ENCODE results near the gene BCDIN3D. TPM values are rescaled to one million over a fixed set of nuclear protein-coding genes. Genes with fewer than 3 reads are reported as not detected.

The BCDIN3D gene
- total and polyA plus RNA-seq, 2 experiments from 2014 or later, result 3.7 to 4.2 TPM

DNA sequence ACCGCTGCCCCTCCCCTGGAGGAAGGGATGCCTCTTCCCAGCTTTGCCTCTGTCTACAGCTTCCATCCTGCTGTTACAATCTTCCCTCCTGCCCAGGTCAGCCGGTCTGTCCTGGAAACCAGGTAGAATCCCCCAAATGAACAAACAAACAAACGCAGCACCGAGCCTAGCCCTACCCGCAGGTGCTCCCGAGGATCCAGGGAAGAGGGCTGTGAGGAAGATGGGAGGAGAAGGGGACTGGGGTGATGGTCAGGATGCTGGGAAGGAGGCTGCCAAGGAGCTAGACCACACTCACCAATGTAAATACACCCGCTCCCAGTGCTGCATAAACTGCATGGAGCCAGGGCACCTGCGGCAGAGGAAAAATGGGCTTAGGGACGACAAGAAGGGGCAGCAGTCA, 44.2 kb upstream of the BCDIN3D start:
- in situ Hi-C loops (cut with MboI), result no loop called here
- Histone ChIP-seq H2AFZ (no peak overlapping the region), H3K79me2 (ENCODE audit: insufficient read depth) (no peaks in the 10 kb centered on the region), H3K27me3 (replicated peaks; ENCODE audit: insufficient read depth) (peaks cover 13% of the 10 kb centered on the region), H3K4me3 (no peak overlapping the region), H3K4me2 (ENCODE audit: unreplicated experiment) (no peak overlapping the region), H4K20me1 (ENCODE audit: insufficient read depth) (no peaks in the 10 kb centered on the region), H3K27ac (no peak overlapping the region), H3K36me3 (ENCODE audit: low read depth) (no peaks in the 10 kb centered on the region), H3K9ac (no peak overlapping the region), H3F3A (ENCODE audit: insufficient read depth) (no peaks in the 10 kb centered on the region), H3K9me2 (ENCODE audit: insufficient read depth) (no peaks in the 10 kb centered on the region), H3K4me1 (ENCODE audit: insufficient read depth) (no peaks in the 10 kb centered on the region), H3K9me3 (ENCODE audit: low read depth) (no peaks in the 10 kb centered on the region)
- TF ChIP-seq EZH2phosphoT487 (IDR thresholded peaks at IDR 0.05; ENCODE audit: insufficient read depth, low read depth) (no peak), EZH2 (IDR thresholded peaks at IDR 0.05; ENCODE audit: insufficient read depth, poor library complexity, severe bottlenecking) (no peak)
- no peak for DNase-seq
- WGBS, 2 experiments (ENCODE audit: low coverage in 1 of 2, low lambda C conversion rate in 2 of 2, missing lambda C conversion rate in 2 of 2), result 70 to 75% methylated on average over 9 of the region's 9 CpGs

GRCh38 chr12:49885663-49886461, 43.0 kb upstream of the BCDIN3D start:
- DNase-seq, result no peak

DNA sequence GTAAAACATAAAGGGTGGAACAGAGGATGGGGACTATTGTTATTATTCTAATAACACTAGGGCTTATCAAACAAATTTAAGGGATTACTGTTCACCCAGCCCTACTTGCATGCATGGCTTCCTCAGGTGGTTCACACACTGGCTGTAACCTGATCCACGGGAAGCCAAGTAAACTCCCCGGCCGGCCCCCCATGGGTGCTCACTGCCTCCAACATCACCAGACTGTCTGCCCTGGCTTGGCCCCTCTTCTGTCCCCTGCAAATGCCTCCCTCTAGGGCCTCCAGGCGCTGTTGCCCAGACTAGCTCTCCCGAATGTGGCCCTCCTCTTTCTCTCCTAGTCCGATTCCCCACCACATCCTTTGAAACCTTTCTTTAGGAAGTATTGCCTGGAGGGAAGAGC, 42.2 kb upstream of the BCDIN3D start:
- H3F3A ChIP-seq (ENCODE audit: insufficient read depth), result peaks cover 8% of the 10 kb centered on the region; the same call in 1 of the 2 replicates
- WGBS, 2 experiments (ENCODE audit: low coverage in 1 of 2, low lambda C conversion rate in 2 of 2, missing lambda C conversion rate in 2 of 2), result 43% methylated on average over 6 of the region's 6 CpGs

More at GRCh38 chr12:49885663-49886461, 43.0 kb upstream of the BCDIN3D start:
- no peak overlapping the region for H3K27ac ChIP-seq
- in situ Hi-C loops (cut with MboI), result no loop called here
- no peak overlapping the region for H2AFZ ChIP-seq
- H3F3A ChIP-seq (ENCODE audit: insufficient read depth), result 0 out of 2 replicates have a peak, but pooled peaks cover under 1% of the 10 kb centered on the region
- H3K9ac ChIP-seq, result no peak overlapping the region
- H3K9me2 ChIP-seq (ENCODE audit: insufficient read depth), result no peaks in the 10 kb centered on the region
- no peaks in the 10 kb centered on the region for H3K9me3 ChIP-seq (ENCODE audit: low read depth)
- peaks cover 13% of the 10 kb centered on the region for H3K27me3 ChIP-seq (replicated peaks; ENCODE audit: insufficient read depth)
- no peaks in the 10 kb centered on the region for H4K20me1 ChIP-seq (ENCODE audit: insufficient read depth)
- TF ChIP-seq EZH2phosphoT487 (IDR thresholded peaks at IDR 0.05; ENCODE audit: insufficient read depth, low read depth) (no peak), EZH2 (IDR thresholded peaks at IDR 0.05; ENCODE audit: insufficient read depth, poor library complexity, severe bottlenecking) (no peak)
- 54 to 56% methylated on average over 16 of the region's 16 CpGs for WGBS, 2 experiments (ENCODE audit: low coverage in 1 of 2, low lambda C conversion rate in 2 of 2, missing lambda C conversion rate in 2 of 2)
- no peaks in the 10 kb centered on the region for H3K79me2 ChIP-seq (ENCODE audit: insufficient read depth)
- H3K4me1 ChIP-seq (ENCODE audit: insufficient read depth), result no peaks in the 10 kb centered on the region
- H3K4me3 ChIP-seq, result no peak overlapping the region
- no peaks in the 10 kb centered on the region for H3K36me3 ChIP-seq (ENCODE audit: low read depth)
- H3K4me2 ChIP-seq (ENCODE audit: unreplicated experiment), result no peak overlapping the region

DNA sequence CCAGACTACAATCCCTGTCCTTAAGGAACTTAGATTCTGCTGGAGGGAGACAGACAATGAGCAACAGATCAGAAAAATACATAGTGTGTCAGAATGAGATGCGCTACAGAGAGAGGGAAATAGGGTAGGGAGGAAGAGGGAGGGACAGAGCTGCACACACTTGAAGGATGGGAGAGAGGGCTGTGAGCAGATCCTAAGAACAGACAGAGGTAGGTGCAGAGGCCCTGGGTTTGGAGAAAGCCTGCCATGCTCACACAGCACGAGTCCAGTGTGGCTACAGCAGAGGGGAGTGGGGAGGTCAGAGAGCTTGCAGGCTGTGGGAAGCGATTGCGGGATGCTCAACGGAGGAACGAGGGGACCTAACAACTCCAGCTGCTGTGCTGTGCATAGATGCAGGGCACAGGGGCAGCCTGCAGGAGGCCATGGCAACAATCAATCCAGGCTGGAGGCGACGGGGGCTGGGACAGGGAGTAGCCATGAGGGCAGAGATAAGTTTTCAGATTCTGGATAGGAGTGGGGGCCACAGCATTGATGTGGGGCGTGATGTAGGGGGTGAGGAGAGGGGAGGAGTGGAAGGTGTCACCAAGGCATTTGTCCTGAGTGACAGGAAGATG, 40.1 kb upstream of the BCDIN3D start:
- H4K20me1 ChIP-seq (ENCODE audit: insufficient read depth), result no peaks in the 10 kb centered on the region
- WGBS, 2 experiments (ENCODE audit: low coverage in 1 of 2, low lambda C conversion rate in 2 of 2, missing lambda C conversion rate in 2 of 2), result 63% methylated on average over 9 of the region's 9 CpGs
- H3F3A ChIP-seq (ENCODE audit: insufficient read depth), result peaks cover 27% of the 10 kb centered on the region
- no peak overlapping the region for H2AFZ ChIP-seq
- no peak overlapping the region for H3K27ac ChIP-seq
- no peak overlapping the region for H3K9ac ChIP-seq
- TF ChIP-seq EZH2 (IDR thresholded peaks at IDR 0.05; ENCODE audit: insufficient read depth, poor library complexity, severe bottlenecking), result no peak
- no peak for TF ChIP-seq EZH2phosphoT487 (IDR thresholded peaks at IDR 0.05; ENCODE audit: insufficient read depth, low read depth)
- peaks cover 13% of the 10 kb centered on the region for H3K27me3 ChIP-seq (replicated peaks; ENCODE audit: insufficient read depth)
- H3K9me3 ChIP-seq (ENCODE audit: low read depth), result no peaks in the 10 kb centered on the region
- H3K36me3 ChIP-seq (ENCODE audit: low read depth), result no peaks in the 10 kb centered on the region
- H3K79me2 ChIP-seq (ENCODE audit: insufficient read depth), result no peaks in the 10 kb centered on the region
- no peaks in the 10 kb centered on the region for H3K4me1 ChIP-seq (ENCODE audit: insufficient read depth)
- no peak overlapping the region for H3K4me2 ChIP-seq (ENCODE audit: unreplicated experiment)
- in situ Hi-C loops (cut with MboI), result no loop called here
- H3K4me3 ChIP-seq, result no peak overlapping the region
- DNase-seq, result no peak
- H3K9me2 ChIP-seq (ENCODE audit: insufficient read depth), result no peaks in the 10 kb centered on the region

More for the DNA sequence above, 42.2 kb upstream of the BCDIN3D start:
- Histone ChIP-seq H4K20me1 (ENCODE audit: insufficient read depth) (no peaks in the 10 kb centered on the region), H3K27ac (no peak overlapping the region), H3K79me2 (ENCODE audit: insufficient read depth) (no peaks in the 10 kb centered on the region), H3K9ac (no peak overlapping the region), H3K4me1 (ENCODE audit: insufficient read depth) (no peaks in the 10 kb centered on the region), H3K4me2 (ENCODE audit: unreplicated experiment) (no peak overlapping the region), H3K4me3 (no peak overlapping the region), H3K9me3 (ENCODE audit: low read depth) (no peaks in the 10 kb centered on the region), H3K36me3 (ENCODE audit: low read depth) (no peaks in the 10 kb centered on the region), H3K27me3 (replicated peaks; ENCODE audit: insufficient read depth) (peaks cover 13% of the 10 kb centered on the region), H3K9me2 (ENCODE audit: insufficient read depth) (no peaks in the 10 kb centered on the region), H2AFZ (no peak overlapping the region)
- in situ Hi-C loops (cut with MboI), result no loop called here
- TF ChIP-seq EZH2phosphoT487 (IDR thresholded peaks at IDR 0.05; ENCODE audit: insufficient read depth, low read depth) (no peak), EZH2 (IDR thresholded peaks at IDR 0.05; ENCODE audit: insufficient read depth, poor library complexity, severe bottlenecking) (no peak)
- DNase-seq, result no peak

Measured in GM23248 (cell line).